Right cardiac atrium (tissue), 5 donors: ENCODE data around the gene NINJ1. TPM values are rescaled to one million over a fixed set of nuclear protein-coding genes. Genes with fewer than 3 reads are reported as not detected.

Source experiments
- ATAC-seq, 2 donors: fragments of 200-7000 bp; cut with Tn5 transposase; one replicate each; pipeline versions ENCODE4 v1.8.0 to v1.9.1; 2020; ENCODE audit warnings: moderate library complexity in 2 of 2, mild to moderate bottlenecking in 1 of 2
- DNase-seq, 3 donors: peaks; one replicate each; pipeline ENCODE4 v3.0.0-alpha.2; 2020
- H3K27ac ChIP-seq: one replicate; pipeline ENCODE4 v1.5.1; 2013; ENCODE audit warnings: mild to moderate bottlenecking, low read length, control low read depth, moderate library complexity
- H3K27me3 ChIP-seq: one replicate; pipeline ENCODE4 v1.6.1; 2013; ENCODE audit not compliant: control insufficient read depth, insufficient read depth
- H3K4me1 ChIP-seq: one replicate; pipeline ENCODE4 v1.6.1; 2013; ENCODE audit warnings: low read length; ENCODE audit not compliant: control insufficient read depth, insufficient read depth
- H3K4me3 ChIP-seq: one replicate; pipeline ENCODE4 v1.5.1; 2013; ENCODE audit warnings: low read length, control low read depth
- H3K9me3 ChIP-seq: one replicate; pipeline ENCODE4 v1.6.1; 2013; ENCODE audit warnings: low read length; ENCODE audit not compliant: control insufficient read depth
- WGBS: extraction: QIAGEN DNeasy Blood & Tissue Kit; methylation state at CpG from one replicate; pipeline ENCODE4 v1.1.7; 2013; 5-methylcytosine and 5-hydroxymethylcytosine counted together
- intact Hi-C, 4 donors: fragments of 100-400 bp; cut with DNase I; formaldehyde crosslinking; loops; one replicate each; pipeline versions ENCODE4 v1.11.0 to v1.14.0; 2022 to 2023
- long read RNA-seq, 4 donors: library from polyadenylated mRNA; unstranded; transcript quantifications; one replicate each; pipeline ENCODE4 v2.0.0, GENCODE V29; 2020 to 2021
- polyA plus RNA-seq: library from polyadenylated mRNA; stranded (reverse); fragments of 200-250 nt; gene quantifications from one replicate; pipeline ENCODE4 v1.2.3, GENCODE V29; 2013
- total RNA-seq, 4 donors: library from RNA; stranded (reverse); fragmentation: NEBNext Ultra II Directional; extraction: Animal tissue kit (Norgen Biotek cat#: 25700); gene quantifications; one replicate each; pipeline ENCODE4 v1.2.1, GENCODE V29; 2021
- donor health status: healthy with polysubstance abuse.
- donor health status: DM: no; HTN: yes; CAD: no.
- donor health status: DM: no; HTN: no; CAD: no.
- donor health status: DM: no; HTN: yes; CAD: no; lungs with severe emphysema.
- donor health status: DM: yes; HTN: yes; CAD: no.

Gene NINJ1, protein sequence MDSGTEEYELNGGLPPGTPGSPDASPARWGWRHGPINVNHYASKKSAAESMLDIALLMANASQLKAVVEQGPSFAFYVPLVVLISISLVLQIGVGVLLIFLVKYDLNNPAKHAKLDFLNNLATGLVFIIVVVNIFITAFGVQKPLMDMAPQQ
- 10 to 100 TPM; 42.9 to 68.4 (median 62.7) TPM for total RNA-seq
- 96.2 TPM for polyA plus RNA-seq
- long read RNA-seq, donor 1, transcript NINJ1-201 (4 exons, 1,281 nt), result major isoform, 88 of 106 reads
- long read RNA-seq, donor 1, partial matches to known transcripts, result 13 of 106 reads
- long read RNA-seq, donor 1, other reads (novel, unspliced or antisense), result 0 of 106 reads
- long read RNA-seq, donor 2, transcript NINJ1-201 (4 exons, 1,281 nt), result major isoform, 71 of 89 reads
- long read RNA-seq, donor 2, partial matches to known transcripts, result 13 of 89 reads
- long read RNA-seq, donor 2, other reads (novel, unspliced or antisense), result 2 of 89 reads
- long read RNA-seq, donor 3, transcript NINJ1-201 (4 exons, 1,281 nt), result major isoform, 165 of 179 reads
- long read RNA-seq, donor 3, partial matches to known transcripts, result 6 of 179 reads
- long read RNA-seq, donor 3, other reads (novel, unspliced or antisense), result 4 of 179 reads
- long read RNA-seq, donor 4, transcript NINJ1-201 (4 exons, 1,281 nt), result major isoform, 74 of 82 reads
- long read RNA-seq, donor 4, partial matches to known transcripts, result 1 of 82 reads
- long read RNA-seq, donor 4, other reads (novel, unspliced or antisense), result 4 of 82 reads

DNA sequence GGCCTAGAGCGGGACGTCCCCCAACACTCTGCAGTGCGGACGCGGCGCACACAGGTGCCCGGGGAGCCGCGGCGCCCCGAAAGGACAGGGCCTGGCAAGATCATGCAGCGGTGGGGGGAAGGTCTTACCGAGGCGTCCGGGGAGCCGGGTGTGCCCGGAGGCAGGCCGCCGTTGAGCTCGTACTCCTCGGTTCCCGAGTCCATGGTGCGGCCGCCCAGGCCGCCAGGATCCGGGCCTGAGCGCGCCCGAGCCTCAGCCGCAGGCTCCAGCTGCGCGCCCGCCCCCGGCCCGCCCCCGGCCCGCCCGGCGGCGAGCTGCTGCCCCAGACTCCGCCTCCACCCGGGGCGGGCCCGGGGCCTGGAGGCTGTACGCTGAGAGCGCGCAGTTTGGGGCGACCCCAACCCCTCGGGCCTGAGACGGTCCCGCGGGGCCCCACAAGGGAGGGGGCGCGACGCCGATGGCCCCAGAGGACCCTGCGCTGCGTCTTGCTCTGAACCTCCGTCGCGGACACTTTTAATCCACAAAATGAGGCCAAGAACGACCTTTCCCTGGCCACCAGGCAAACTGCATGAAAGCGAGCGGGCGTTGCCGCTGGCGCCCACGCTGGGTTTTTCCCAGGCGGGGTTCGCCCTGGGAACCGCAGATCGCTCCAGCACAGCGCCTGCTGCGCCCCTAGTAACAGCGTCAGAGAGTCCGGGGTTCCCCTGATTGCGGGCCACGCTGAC is at the start of gene NINJ1:
Gene NINJ1, minus strand, starts transcription at position 237 of the 725 bp plus-strand sequence. Its CDS starts 34 bp downstream, at position 203.
- peak within 1 kb of the TSS; percentile 69 for H3K4me3 ChIP-seq
- no peaks in the 10 kb centered on the region for H3K27me3 ChIP-seq
- H3K4me1 ChIP-seq, result peaks cover 21% of the 10 kb centered on the region
- intact Hi-C loops, result no loop called here
- WGBS, result under 1% methylated on average over 77 of the region's 78 CpGs
- no peaks in the 10 kb centered on the region for H3K9me3 ChIP-seq
- H3K27ac ChIP-seq, result peak within 1 kb of the TSS; percentile 88
- peak; percentile 77 to 91 (median 90) for DNase-seq
- peak; percentile 90 for ATAC-seq

DNA sequence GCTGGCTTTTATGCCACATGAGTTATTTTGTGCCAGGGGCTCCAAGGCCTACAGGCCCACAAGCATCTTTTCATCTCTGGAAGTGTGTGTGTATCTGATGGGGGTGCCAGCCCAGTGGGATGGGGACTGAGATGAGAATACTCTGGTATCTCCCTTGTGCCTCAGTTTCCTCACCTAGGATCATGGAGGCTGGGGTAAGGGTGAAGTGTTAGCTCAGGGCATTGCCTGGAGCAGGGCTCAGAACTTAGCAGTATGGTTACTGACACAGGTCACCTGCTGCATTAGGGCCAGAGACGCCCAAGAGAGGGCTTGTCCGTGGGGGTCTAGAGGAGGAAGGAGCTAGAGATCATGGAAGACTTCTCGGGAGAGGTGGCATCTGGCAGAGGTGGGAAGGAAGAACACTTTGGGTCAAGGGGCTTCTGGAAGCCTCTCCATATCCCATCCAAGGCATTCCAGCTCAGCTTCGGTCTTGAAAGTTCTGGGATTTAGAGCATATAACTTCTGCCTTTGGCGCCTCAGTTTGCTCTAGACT is 49.1 kb upstream of the NINJ1 start:
- Histone ChIP-seq H3K9me3 (no peaks in the 10 kb centered on the region), H3K4me3 (no peak overlapping the region), H3K27ac (peak overlapping the region; percentile 34), H3K27me3 (no peaks in the 10 kb centered on the region), H3K4me1 (peaks cover 3% of the 10 kb centered on the region)
- DNase-seq (peak in 1 of 3 donors; percentile 11), ATAC-seq (no peak)
- intact Hi-C loops, result no loop called here
- 85% methylated on average over 5 of the region's 5 CpGs for WGBS

DNA sequence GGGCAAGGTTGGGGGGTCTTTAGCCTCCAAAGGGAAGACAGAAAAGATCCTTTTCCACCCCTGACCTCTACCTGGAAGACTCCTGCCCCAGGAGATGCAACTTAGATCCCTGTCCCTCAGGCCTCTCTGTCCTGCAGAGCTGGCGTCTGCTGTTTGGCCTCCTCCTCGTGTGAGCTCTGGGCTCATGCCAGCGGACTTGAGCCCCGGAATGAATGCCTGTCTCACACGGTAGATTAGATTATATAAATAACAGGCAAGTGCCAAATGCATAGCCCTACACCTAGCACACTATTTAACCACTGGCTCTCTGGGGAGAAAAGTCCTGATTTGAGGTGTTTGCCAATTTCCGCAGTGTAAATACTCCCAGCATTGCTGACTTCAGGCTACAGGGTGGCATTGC is 48.5 kb upstream of the NINJ1 start:
- peak in 2 of 3 donors; percentile 71 to 72 for DNase-seq
- intact Hi-C loops, result no loop called here
- H3K9me3 ChIP-seq, result no peaks in the 10 kb centered on the region
- WGBS, result 60% methylated on average over 6 of the region's 6 CpGs
- peaks cover 3% of the 10 kb centered on the region for H3K4me1 ChIP-seq
- no peaks in the 10 kb centered on the region for H3K27me3 ChIP-seq
- H3K4me3 ChIP-seq, result no peak overlapping the region
- peak overlapping the region; percentile 34 for H3K27ac ChIP-seq
- peak in 1 of 2 donors; percentile 2 for ATAC-seq

DNA sequence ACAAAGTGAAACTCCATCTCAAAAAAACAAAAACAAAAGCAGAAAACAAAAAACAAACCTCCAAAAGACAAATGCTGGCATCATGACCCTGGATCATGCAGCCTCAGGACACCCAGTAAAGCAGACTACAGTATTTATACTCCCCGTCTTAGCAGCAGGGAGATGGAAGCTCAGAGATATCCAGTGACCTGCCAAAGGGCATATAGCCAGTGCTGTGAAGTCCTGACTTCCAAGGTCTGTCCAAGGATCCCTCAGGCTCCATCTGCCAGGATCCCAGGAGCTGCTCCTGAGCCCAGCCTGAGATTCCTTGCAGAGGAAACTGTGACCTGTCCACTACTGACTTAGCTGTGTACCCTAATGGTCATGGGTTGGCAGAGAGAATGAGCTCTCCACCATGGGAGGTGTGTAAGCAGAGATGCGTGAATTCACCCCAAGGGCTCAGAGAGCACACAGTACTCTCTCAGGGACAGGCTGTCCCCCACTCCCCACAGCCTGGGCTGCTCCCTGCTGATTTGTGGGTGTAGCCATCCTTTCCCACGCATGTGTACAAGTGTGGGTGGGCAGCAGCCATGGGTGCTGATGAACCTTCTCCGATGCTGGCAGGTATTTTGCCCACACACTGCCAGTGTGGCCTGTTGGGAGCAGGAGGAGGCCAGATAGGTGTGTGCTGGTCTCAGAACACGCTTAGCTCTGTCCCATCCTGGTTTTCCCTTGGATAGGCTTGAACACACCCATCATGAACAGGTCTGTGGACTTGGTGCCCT is 47.8 kb upstream of the NINJ1 start:
- Histone ChIP-seq H3K27ac (no peak overlapping the region), H3K9me3 (no peaks in the 10 kb centered on the region), H3K27me3 (no peaks in the 10 kb centered on the region), H3K4me3 (no peak overlapping the region), H3K4me1 (peaks cover 3% of the 10 kb centered on the region)
- 80% methylated on average over 5 of the region's 5 CpGs for WGBS
- intact Hi-C loops, result no loop called here
- DNase-seq, result peak in 2 of 3 donors; percentile 24 to 27
- no peak for ATAC-seq

DNA sequence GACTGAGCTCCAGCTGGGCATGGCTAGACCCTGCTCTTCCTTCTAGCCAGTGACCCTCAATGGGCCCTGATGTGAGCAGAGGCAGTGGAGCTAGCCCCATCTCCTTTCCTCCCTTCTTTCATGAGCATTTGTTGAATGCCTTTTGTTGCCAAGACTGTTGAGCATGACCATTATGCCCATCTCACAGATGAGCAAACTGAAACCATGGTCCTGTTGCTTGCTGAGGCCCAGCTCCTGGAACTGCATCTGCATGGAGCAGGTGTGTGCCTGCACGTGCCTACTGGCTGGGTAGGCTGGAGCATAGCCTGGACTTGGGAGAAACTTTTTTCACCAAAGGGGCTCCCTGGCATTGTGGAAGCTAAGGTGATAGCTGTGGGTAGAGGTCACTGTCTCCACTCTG is 46.9 kb upstream of the NINJ1 start:
- Histone ChIP-seq H3K9me3 (no peaks in the 10 kb centered on the region), H3K4me1 (peaks cover 3% of the 10 kb centered on the region), H3K27ac (no peak overlapping the region), H3K4me3 (no peak overlapping the region), H3K27me3 (no peaks in the 10 kb centered on the region)
- intact Hi-C loops, result no loop called here
- ATAC-seq (no peak), DNase-seq (peak in 2 of 3 donors; percentile 4 to 25)
- 87% methylated on average over 1 of the region's 1 CpG for WGBS

DNA sequence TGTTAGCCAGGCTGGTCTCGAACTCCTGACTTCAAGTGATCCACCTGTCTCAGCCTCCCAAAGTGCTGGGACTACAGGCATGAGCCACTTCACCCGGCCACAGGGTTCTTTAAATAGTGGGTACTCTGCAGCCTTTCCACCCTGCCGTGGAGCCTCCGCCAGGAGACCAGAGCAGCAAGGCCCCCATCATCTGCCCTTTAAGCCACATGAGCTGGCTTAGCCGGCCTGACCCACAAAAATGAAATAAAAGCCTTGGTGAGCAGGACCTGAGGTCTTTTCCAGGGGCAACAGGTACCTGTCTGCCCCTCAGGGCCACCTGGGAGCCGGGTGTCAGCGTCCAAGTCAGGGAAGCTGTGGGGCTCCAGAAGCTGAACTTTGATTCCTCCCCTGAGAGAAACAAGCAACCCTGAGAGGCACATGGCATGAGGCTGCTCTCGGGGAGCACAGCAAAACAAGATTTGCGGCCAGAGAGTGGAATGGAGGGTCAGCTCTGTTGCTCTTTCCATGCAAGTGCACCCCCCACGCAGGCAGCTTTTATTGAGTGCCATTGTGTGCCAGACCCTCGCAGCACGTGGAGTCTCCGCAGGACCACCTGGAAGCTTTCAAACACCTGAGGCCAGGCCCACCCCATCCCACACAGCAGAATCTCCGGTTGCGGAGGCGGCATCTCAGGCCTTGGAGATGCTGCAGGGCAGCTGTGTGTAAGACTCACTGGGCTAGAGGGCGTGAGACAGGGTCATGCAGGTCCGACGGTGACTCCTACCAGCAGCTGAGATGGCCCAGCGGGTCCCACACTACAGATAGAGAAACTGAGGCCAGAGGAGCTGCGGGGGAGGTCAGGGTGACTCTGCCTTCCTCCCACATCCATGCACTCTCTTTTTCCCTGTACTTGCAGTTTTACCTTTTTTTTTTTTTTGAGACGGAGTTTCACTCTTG is 45.1 kb upstream of the NINJ1 start:
- H3K27me3 ChIP-seq, result no peaks in the 10 kb centered on the region
- H3K27ac ChIP-seq, result no peak overlapping the region
- WGBS, result 89% methylated on average over 22 of the region's 22 CpGs
- H3K4me1 ChIP-seq, result peaks cover 3% of the 10 kb centered on the region
- DNase-seq (peak in 2 of 3 donors; percentile 35 to 38), ATAC-seq (no peak)
- intact Hi-C loops, result no loop called here
- H3K9me3 ChIP-seq, result no peaks in the 10 kb centered on the region
- H3K4me3 ChIP-seq, result no peak overlapping the region

DNA sequence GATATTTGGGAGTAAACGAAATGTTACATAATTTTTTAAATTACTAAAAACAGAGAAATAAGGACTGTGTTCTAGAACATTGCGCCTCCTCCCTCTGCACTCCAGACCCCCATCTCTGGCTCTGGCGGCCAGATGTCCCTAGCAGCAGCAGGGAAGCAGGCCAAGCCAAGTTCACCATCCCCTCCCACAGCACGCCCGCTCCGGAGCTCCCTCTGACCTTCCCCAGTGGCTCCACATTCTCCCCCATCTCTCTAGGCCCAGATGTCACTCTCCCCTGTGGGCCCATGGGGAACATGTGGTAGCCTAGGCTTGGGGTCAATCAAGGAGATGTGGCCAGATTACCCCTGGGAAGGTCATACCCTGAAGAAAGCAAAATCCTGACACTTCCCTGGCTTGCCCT is 43.6 kb upstream of the NINJ1 start:
- DNase-seq (no peak), ATAC-seq (peak in 1 of 2 donors; percentile 12)
- H3K4me1 ChIP-seq, result peaks cover 3% of the 10 kb centered on the region
- H3K4me3 ChIP-seq, result no peak overlapping the region
- no peaks in the 10 kb centered on the region for H3K27me3 ChIP-seq
- no peak overlapping the region for H3K27ac ChIP-seq
- no peaks in the 10 kb centered on the region for H3K9me3 ChIP-seq
- intact Hi-C loops, result no loop called here
- 65% methylated on average over 6 of the region's 6 CpGs for WGBS

DNA sequence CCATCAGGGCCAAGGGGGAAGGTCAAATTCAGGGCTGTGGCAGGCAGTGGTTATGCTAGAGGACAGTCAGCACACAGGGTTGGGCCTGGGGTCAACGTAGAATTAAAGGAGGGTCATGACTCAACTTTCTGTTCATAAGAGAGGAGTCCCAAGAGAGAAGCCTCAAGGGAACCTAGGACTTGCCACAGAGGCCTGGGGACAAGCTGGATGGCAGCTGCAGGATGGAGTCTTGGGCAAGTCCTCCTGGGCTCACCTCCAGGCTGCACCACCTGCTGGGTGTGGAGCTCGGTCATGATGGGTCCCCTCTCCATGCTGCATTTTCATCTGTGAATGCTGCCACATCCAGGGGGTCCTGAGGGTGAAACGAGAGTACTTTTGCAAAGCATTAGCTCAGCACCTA is 40.9 kb upstream of the NINJ1 start:
- H3K27me3 ChIP-seq, result no peaks in the 10 kb centered on the region
- WGBS, result 87% methylated on average over 3 of the region's 3 CpGs
- H3K4me1 ChIP-seq, result no peaks in the 10 kb centered on the region
- DNase-seq, result no peak
- no peak overlapping the region for H3K4me3 ChIP-seq
- no peak for ATAC-seq
- no peaks in the 10 kb centered on the region for H3K9me3 ChIP-seq
- intact Hi-C loops, result no loop called here
- no peak overlapping the region for H3K27ac ChIP-seq

DNA sequence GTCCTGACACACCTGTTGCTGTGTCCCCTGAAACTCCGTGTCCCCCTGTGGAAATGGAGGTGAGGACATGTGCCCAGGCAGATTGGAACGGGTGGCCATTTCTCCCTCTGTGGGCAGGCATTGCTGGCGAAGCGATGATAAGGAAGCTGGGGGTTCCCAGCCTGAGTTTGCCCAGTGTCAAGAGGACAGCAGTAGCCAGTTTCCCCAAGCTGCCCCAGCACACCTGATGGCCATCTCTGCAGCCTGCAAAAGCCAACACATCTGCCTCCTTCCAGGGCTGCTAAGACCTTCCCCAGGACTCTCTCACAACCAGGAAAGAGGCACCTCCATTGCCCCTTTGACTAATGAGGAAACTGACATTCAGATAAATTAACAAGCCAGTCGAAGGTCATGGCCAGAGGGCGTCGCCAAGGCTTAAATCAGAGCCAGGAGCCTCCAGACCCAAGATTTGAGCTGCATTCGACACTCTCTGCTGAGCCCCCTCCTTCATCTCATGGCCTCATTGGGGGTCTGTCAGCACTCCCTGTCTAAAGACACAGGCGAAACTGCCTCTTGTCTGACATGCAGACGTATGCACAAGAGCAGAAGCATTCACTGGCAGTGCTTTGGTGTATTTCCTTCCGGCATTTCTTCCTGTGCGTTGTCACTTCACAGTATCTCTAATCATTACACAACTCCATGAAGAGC is 39.5 kb upstream of the NINJ1 start:
- WGBS, result 56% methylated on average over 12 of the region's 12 CpGs
- Histone ChIP-seq H3K27ac (no peak overlapping the region), H3K4me1 (no peaks in the 10 kb centered on the region), H3K9me3 (no peaks in the 10 kb centered on the region), H3K27me3 (no peaks in the 10 kb centered on the region), H3K4me3 (no peak overlapping the region)
- intact Hi-C loops, result no loop called here
- peak in 1 of 2 donors; percentile 45 for ATAC-seq
- DNase-seq, result no peak
